Activated naive CD4-positive, alpha-beta T cell treated with Interleukin-2 at 50 U/mL for 16 hours (primary cell): ENCODE measurements around the gene TAS2R41.
"Not testable (repeated sequence)": the region's sequence is repeated elsewhere in the genome, so short reads cannot be mapped to it uniquely, and the experiment has no call there.

ENCODE experiments used
- DNase-seq: peaks from one replicate; pipeline ENCODE4 v3.0.0-alpha.2; 2020

The TAS2R41 gene

GRCh38 chr7:143456992-143457793 lies 20.5 kb upstream of the TAS2R41 start:
- no peak for DNase-seq

- DNase-seq = no peak
These were observed 19.4 kb upstream of the TAS2R41 start for GRCh38 chr7:143458263-143458662.

DNA sequence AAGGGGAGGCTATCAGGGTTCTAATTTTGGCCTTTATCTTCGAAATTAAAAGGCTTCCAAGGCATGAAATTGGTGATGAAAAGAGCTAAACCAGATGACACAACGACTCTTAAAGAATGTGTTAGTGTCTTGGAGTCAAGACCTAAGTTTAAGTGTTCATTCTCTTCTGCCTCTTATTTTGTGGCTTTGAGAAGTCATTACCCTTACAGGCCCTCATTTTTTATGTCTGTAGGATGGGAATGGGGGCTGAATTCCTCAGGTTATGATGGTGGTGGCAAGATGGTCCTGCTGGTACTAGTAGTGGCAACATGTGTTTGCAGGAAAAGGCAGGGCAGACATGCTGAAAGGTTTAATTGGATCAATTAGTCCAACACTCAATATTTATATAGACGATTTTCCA lies 19.0 kb upstream of the TAS2R41 start:
- no peak for DNase-seq

DNA sequence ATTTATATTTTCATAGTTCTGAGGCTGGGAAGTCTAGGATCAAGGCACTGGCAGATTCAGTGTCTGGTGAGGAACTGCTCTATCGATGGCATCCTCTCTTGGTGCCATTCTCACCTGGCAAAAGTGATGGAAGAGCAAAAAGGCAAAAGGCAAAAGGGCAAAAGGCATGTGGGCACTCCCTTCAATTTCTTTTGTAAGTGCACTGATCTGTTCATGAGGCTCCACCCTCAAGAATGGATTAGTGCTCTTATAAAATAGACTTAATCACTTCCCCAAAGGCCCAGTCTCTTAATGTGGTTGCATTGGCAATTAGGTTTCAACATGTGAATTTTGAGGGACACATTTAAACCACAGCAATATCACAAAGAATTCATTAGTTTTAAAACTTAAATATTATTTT lies 18.3 kb upstream of the TAS2R41 start:
- no peak for DNase-seq

DNA sequence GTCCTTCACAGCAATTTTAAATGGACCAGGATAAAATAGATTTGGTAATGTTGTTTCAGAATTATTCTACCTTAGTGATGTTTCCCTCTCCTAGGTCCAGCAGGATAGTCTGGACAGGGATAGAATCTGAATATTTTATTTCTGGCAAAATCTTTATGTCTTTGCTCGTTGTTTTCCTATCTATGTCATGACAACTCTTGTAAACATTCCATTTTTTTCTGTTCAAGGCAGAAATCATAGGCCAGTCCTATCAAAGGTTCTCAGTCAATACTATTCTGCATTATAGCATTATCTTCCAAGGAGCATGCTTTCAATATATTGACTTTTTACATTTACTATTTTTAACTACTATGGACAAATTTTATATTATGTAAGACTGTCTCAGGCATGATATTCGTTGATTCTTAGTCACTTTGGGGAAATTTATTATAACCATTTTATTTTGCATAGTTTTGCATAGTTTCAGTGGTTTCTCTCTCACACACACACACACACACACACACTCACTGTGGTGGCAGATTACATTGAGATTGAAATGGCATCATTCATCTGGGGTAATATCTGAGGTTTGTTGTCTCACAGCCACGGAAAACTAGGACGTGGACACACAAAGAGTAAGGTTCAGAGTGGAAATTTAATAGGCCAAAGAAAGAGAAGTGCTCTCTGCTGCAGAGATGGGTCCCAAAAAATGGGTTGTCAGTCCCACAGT lies 17.2 kb upstream of the TAS2R41 start:
- DNase-seq = no peak

- DNase-seq = no peak
These were observed 15.6 kb upstream of the TAS2R41 start for GRCh38 chr7:143462045-143462444.

- no peak for DNase-seq
These were observed 14.1 kb upstream of the TAS2R41 start for GRCh38 chr7:143463556-143463955.

DNA sequence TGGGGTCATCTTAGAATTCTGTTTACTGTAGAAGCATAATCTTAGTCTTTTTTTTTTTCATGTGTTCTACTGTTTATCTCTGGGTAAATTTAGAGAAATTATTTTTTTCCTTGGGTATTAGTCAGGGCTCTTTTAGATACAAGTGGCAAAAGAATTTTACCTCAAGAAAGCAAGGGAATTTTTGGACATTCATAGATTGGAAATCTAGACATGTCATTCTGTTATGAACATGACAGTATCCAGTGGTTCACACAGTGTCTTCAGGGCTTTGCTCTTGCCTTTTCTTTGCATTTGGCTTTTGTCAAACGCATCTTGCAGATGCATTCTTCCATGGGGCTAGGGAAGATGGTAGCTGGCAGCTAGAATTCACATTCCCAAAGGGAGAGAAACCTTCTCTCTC lies 13.7 kb upstream of the TAS2R41 start:
- DNase-seq = no peak

DNA sequence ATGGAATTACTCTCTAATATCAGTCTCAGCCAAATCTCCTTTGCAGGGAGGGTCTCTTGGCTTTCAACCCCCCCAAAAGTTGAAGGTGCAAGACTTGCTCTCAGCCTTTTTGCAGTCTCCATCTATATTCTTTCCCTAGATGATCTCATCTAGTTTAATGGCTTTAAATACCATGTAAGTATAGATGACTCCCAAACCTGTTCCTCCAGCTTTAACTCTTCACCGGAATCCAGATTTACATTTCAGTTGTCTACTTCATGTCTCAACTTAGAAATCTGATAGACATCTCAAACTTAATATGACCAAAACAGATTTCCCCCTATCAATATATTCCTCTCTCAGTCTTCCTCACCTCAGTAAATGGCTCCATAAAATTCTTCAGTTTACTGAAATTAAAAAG lies 9.9 kb upstream of the TAS2R41 start:
- no peak for DNase-seq

DNA sequence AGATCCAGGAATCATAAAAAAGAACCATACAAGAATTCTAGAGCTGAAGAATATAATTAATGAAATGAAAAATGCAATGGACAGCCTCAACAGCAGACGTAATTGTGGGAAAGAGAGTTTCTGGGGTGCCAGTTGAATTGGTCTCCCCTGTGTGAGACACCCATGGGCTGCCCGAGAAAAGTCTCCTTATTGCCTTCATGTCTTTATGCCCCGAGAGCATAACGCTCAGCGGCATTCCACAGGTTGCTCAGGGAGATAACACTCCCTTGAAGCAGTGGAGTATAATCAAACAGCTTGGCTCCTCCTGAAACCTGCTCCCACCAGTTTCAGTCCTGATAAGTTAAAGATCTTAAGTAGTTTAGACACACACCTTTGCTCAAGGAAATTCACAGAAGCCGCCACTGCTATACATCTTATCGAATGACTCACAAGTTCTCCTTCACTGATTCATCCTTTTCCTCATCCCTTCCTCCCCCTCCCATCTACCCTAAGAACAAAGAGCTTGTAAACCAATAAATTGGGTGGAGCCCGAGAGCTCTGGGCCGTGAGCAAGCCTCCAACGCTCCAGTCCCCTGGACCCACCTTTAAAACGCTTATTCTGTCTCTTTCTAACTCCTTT lies 5.5 kb upstream of the TAS2R41 start:
- DNase-seq = not testable (repeated sequence)

GRCh38 chr7:143479055-143479766 lies 1.5 kb downstream of the TAS2R41 start:
- no peak for DNase-seq

DNA sequence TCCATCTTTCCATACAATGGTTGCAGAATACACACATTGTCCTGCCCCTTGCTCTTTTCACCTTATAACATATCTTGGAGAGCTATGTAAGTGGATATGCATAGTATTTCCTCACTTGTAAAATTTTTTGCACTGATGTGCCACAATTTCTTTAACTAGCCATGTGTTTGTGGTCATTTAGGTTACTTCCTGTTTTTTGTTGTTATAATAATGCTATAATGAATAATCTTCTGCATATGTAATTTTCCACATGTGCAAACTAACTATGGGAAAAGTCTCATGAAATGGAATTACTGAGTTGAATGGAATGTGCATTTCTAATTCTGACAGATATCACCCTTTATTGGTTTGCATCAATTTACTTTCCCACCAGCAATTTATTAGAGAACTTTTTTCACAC lies 2.8 kb downstream of the TAS2R41 start:
- no peak for DNase-seq

- DNase-seq = no peak
These were observed 6.4 kb downstream of the TAS2R41 start for GRCh38 chr7:143484119-143484518.

DNA sequence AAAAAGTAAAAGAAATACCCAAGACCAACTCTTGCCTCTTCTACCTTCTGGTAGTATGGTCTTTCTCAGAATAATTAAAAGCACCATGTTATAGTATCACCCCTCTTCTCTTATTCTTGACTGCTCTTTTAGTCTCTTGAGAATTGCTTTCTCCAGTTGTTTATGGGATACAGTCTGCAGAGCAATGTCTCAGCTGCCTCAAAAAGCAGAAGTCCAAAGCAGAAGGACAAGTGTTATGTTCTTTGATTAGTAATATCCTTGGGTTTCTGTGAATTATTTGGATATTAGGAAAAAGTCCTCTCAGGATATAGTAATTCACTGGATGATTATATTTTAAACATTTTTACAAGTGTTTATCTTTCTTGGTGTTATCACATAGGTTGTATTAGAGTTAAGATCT lies 7.4 kb downstream of the TAS2R41 start:
- DNase-seq = no peak

- no peak for DNase-seq
These were observed 7.8 kb downstream of the TAS2R41 start for GRCh38 chr7:143485500-143485899.

DNA sequence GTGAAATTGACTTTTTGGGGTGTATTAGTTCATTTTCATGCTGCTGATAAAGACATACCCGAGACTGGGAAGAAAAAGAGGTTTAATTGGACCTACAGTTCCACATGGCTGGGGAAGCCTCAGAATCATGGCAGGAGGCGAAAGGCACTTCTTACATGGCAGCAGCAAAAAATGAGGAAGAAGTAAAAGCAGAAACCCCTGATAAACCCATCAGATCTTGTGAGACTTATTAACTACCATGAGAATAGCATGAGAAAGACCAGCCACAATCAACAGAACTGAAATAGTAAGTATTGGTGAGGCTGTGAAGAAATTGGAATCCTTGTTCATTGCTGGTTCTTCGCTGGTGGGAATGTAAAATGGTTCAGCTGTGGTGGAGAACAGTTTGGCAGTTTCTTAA lies 8.6 kb downstream of the TAS2R41 start:
- DNase-seq = not testable (repeated sequence)

- no peak for DNase-seq
These were observed 9.4 kb downstream of the TAS2R41 start for GRCh38 chr7:143487061-143487460.

- no peak for DNase-seq
These were observed 9.9 kb downstream of the TAS2R41 start for GRCh38 chr7:143487566-143487965.

DNA sequence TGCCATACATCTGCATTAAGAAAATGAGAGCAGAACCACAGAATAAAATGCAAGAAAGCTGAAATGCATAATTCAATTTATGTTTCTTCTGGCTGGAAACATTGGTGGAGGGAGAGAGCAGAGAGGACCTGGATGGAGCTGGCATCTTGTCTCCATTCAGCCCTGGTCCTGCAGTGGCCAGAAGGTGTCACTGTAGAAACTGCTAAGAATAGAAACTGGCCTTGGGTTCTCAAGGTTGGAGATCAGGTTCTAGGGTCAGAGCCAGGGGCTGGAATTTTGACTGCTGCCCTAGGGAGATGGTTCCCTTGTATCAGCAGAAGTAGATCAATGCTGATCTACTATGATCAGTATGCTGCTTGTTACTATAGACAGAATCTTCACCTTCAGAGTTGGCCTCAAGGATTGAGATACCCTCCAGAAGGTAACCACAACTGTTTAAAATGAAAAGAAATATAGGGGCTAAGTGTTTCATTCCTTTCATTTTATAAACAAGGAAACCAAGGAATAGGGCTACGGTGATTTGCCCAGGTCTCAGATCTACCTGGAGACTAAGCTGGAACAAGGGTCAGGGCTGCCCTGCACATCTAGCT lies 13.1 kb downstream of the TAS2R41 start:
- DNase-seq = no peak

DNA sequence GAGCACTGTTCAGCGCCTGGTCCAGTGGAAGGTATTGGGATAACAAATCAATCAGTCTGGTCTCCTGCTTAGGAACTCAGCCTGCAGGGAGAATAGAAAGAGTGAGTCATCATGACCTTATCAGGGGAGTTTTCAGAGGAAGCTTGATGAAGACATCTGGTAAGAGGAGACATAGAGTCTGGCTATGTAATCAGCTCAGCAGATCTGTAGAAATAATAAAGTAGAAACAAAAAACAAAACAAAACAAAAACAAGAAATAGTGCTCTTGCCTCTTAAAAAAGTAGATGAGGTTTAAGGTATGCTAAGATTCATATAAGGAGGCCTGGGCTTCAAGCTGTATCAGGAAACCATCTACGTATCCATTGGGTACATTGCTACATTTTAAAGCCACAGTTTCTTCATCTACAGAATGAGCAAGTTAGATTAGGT lies 14.4 kb downstream of the TAS2R41 start:
- no peak for DNase-seq

DNA sequence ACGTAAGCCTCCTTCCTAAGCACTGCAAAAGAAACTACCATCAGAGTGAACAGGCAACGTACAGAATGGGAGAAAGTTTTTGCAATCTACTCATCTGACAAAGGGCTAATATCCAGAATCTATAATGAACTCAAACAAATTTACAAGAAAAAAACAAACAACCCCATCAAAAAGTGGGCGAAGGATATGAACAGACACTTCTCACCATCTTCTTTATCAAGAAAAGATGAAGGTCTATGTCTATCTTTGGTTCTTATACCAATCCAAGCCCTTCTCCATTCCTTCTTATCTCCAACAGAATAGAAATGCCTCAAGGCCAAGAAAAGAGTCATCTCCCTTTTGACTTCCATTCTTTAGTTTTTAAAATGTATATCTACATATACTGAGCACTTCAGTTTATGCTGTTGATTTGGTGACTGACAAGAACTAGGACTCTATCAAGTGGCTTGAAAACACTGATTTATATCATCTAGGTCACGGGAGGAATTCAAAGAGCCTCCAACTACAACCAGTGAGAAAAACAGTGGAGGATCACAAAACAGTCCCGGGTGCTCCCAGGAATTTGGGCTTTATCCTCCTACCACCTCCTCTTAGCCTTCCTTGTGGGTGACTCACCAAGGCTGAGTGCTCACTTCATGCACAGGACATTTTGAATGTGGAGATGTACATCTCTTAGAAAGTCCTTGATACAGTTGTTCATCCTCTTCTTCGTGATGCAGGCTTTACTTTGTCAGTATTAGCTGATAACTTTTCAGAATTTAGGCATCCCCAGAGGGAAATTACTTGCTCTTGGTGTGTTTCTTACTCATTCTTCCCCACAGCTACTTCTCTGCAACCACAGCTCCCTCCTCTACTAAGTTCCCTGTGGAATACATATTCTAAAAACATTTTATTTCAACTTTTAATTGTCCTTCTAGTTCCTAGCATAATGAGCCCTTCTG lies 15.4 kb downstream of the TAS2R41 start:
- DNase-seq = no peak

GRCh38 chr7:143493751-143494150 lies 16.1 kb downstream of the TAS2R41 start:
- no peak for DNase-seq
